HepG2 (cell line): ENCODE data around the gene C2orf76. TPM values are rescaled to one million over a fixed set of nuclear protein-coding genes. Genes with fewer than 3 reads are reported as not detected.

ENCODE experiments used
- ATAC-seq: fragments of 200-7000 bp; cut with Tn5 transposase; 3 replicates; pipeline ENCODE4 v1.9.1; 2020; ENCODE audit warnings: mild to moderate bottlenecking, moderate library complexity
- BruUV-seq: library from RNA; stranded (reverse); fragments of 400-500 nt; replicated peaks from 2 replicates; lab custom pipeline; 2021; lab: Mats Ljungman, UMichigan
- CTCF ChIA-PET: fragments of 300-600 bp; formaldehyde crosslinking; extraction: SDS; loops from one replicate; lab custom pipeline; 2021; ENCODE audit warnings: low total read pairs, inconsistent platforms, low intra/inter-chr PET ratio; lab: Yijun Ruan, JAX
- POLR2A ChIA-PET: fragments of 350-600 bp; sonication (Branson Sonifier 250); formaldehyde crosslinking; loops from one replicate; lab custom pipeline; 2020; ENCODE audit warnings: antibody characterized with exemption, inconsistent platforms; lab: Yijun Ruan, JAX
- DNase-seq: peaks from one replicate; pipeline ENCODE4 v3.0.0-alpha.2; 2015; ENCODE audit warnings: low spot score
- FAIRE-seq: peaks from 3 replicates; lab custom pipeline; 2011; peaks lifted over from hg19 to GRCh38; lab: Jason Lieb, UNC
- H2AFZ ChIP-seq: one replicate; pipeline ENCODE4 v1.6.1; 2011; ENCODE audit warnings: low read length, inconsistent platforms
- H3K27ac ChIP-seq: fragments of 300-600 bp; 3 replicates; pipeline ENCODE4 v1.8.0; 2011; ENCODE audit warnings: mixed run types, mild to moderate bottlenecking, mixed read lengths, low read length, inconsistent platforms; ENCODE audit not compliant: insufficient read depth; ENCODE audit errors: extremely low read length
- H3K27me3 ChIP-seq, 2 experiments: fragments of 200-600 bp in 1 of 2; 2 replicates in 1 of 2; 3 replicates in 1 of 2; pipeline versions ENCODE4 v1.6.0 to v1.8.0; 2011; ENCODE audit warnings: low read length in 2 of 2, mild to moderate bottlenecking in 2 of 2, moderate library complexity in 2 of 2, inconsistent platforms in 1 of 2; ENCODE audit not compliant: insufficient read depth in 2 of 2, control insufficient read depth in 1 of 2
- H3K36me3 ChIP-seq, 2 experiments: fragments of 200-600 bp in 1 of 2; replicated peaks in 1 of 2; 2 replicates in 1 of 2; 3 replicates in 1 of 2; pipeline versions ENCODE4 v1.5.1 to v1.8.0; 2011; ENCODE audit warnings: low read length in 2 of 2, inconsistent platforms in 1 of 2; ENCODE audit not compliant: insufficient read depth in 2 of 2, control insufficient read depth in 1 of 2
- H3K4me1 ChIP-seq: 2 replicates; pipeline ENCODE4 v1.5.1; 2012; ENCODE audit warnings: low read length, inconsistent platforms; ENCODE audit not compliant: insufficient read depth
- H3K4me2 ChIP-seq: 2 replicates; pipeline ENCODE4 v1.6.0; 2011; ENCODE audit warnings: low read depth, low read length, inconsistent platforms
- H3K4me3 ChIP-seq, 3 experiments: fragments of 200-600 bp in 1 of 3; sonication (generic), shearing (Covaris generic) in 1 of 3; replicated peaks in 1 of 3; 2 replicates each; pipeline ENCODE4 v1.5.1; 2011 to 2016; ENCODE audit warnings: low read length in 3 of 3, inconsistent platforms in 2 of 3, low read depth in 2 of 3, mild to moderate bottlenecking in 2 of 3, control low read depth in 1 of 3, mixed read lengths in 1 of 3; ENCODE audit not compliant: insufficient read depth in 1 of 3
- H3K79me2 ChIP-seq: one replicate; pipeline ENCODE4 v1.6.1; 2011; ENCODE audit warnings: low read length, inconsistent platforms; ENCODE audit not compliant: insufficient read depth
- H3K9ac ChIP-seq: 2 replicates; pipeline ENCODE4 v1.6.0; 2011; ENCODE audit warnings: mild to moderate bottlenecking, low read depth, low read length, inconsistent platforms; ENCODE audit not compliant: insufficient read depth
- H3K9me3 ChIP-seq: 2 replicates; pipeline ENCODE4 v1.5.1; 2012; ENCODE audit warnings: mild to moderate bottlenecking, low read length
- H4K20me1 ChIP-seq: 2 replicates; pipeline ENCODE4 v1.6.0; 2011; ENCODE audit warnings: inconsistent platforms, mild to moderate bottlenecking, low read length, moderate library complexity; ENCODE audit not compliant: insufficient read depth
- IRX3 ChIP-seq: sonication (generic); formaldehyde crosslinking; IDR thresholded peaks from 2 replicates; pipeline ENCODE4 v1.8.1; 2023; ENCODE audit warnings: mild to moderate bottlenecking, low read depth, missing genetic modification reagents, borderline replicate concordance
- PREB ChIP-seq: sonication (generic); formaldehyde crosslinking; IDR thresholded peaks from 2 replicates; pipeline ENCODE4 v1.4.0; 2020; ENCODE audit warnings: missing genetic modification reagents
- RERE ChIP-seq: IDR thresholded peaks from 2 replicates; pipeline ENCODE4 v1.6.1; 2016; ENCODE audit warnings: low read depth, missing genetic modification reagents, missing compliant biosample characterization
- SMYD3 ChIP-seq: sonication (generic); formaldehyde crosslinking; IDR thresholded peaks from 2 replicates; pipeline ENCODE4 v1.8.1; 2023; ENCODE audit warnings: mild to moderate bottlenecking, missing genetic modification reagents
- TBP ChIP-seq: sonication (generic); formaldehyde crosslinking; IDR thresholded peaks from 2 replicates; pipeline ENCODE4 v1.5.0; 2020; ENCODE audit warnings: missing genetic modification reagents
- ZBTB1 ChIP-seq: sonication (generic); formaldehyde crosslinking; IDR thresholded peaks from 2 replicates; pipeline ENCODE4 v1.4.0; 2020; ENCODE audit warnings: missing genetic modification reagents, borderline replicate concordance
- ZFP36 ChIP-seq: fragments of 150-350 bp; IDR thresholded peaks from 2 replicates; pipeline ENCODE4 v1.6.1; 2018; ENCODE audit warnings: borderline replicate concordance, low read length, low read depth; ENCODE audit not compliant: partially characterized antibody
- ZNF232 ChIP-seq: sonication (generic); formaldehyde crosslinking; IDR thresholded peaks from 2 replicates; pipeline ENCODE4 v1.4.0; 2020; ENCODE audit warnings: missing genetic modification reagents, borderline replicate concordance
- ZNF460 ChIP-seq: sonication (generic); formaldehyde crosslinking; IDR thresholded peaks from 2 replicates; pipeline ENCODE4 v1.5.1; 2020; ENCODE audit warnings: missing genetic modification reagents, mild to moderate bottlenecking, borderline replicate concordance
- ZNF713 ChIP-seq: sonication (generic); formaldehyde crosslinking; IDR thresholded peaks from 2 replicates; pipeline ENCODE4 v1.4.0; 2020; ENCODE audit warnings: mild to moderate bottlenecking, missing genetic modification reagents
- WGBS: methylation state at CpG from one replicate; pipeline ENCODE4 v1.1.6; 2017; ENCODE audit warnings: low lambda C conversion rate; 5-methylcytosine and 5-hydroxymethylcytosine counted together
- in situ Hi-C: cut with HindIII; loops from 2 replicates; pipeline ENCODE4 v1.10.0; 2017; ENCODE audit warnings: low pct_unique_long_range_greater_than_20kb; ENCODE audit not compliant: extremely low pct_ligation_motif_present
- intact Hi-C: fragments of 100-400 bp; cut with micrococcal nuclease; formaldehyde crosslinking; loops from one replicate; pipeline ENCODE4 v1.10.0; 2022; ENCODE audit not compliant: unreplicated experiment
- polyA plus RNA-seq, 8 experiments: library from polyadenylated mRNA; depleted of rRNA in 3 of 8; stranded (reverse) in 7 of 8; unstranded in 1 of 8; fragments of >200 nt; fragmentation: Illumina TruSeq in 4 of 8; extraction: Trizol in 4 of 8; gene quantifications; 2 replicates each; pipeline versions ENCODE4 v1.2.1 to v1.2.3, GENCODE V29; 2011 to 2016; ENCODE audit warnings: low read depth in 4 of 8, missing spikeins in 1 of 8, mixed read lengths in 1 of 8; ENCODE audit not compliant: insufficient read depth in 1 of 8
- total RNA-seq, 5 experiments: library from RNA; depleted of rRNA; stranded (reverse); fragments of >200 nt; fragmentation: Illumina TruSeq; extraction: Trizol; gene quantifications; 2 replicates each; pipeline ENCODE4 v1.2.3, GENCODE V29; 2016; ENCODE audit warnings: low read depth in 1 of 5
- TF ChIP-seq, protein P1 (sequence below), 2 experiments: sonication (generic) in 1 of 2; formaldehyde crosslinking in 1 of 2; IDR thresholded peaks; 2 replicates each; pipeline versions ENCODE4 v1.4.0 to v1.6.1; 2016 to 2020; ENCODE audit warnings: borderline replicate concordance in 1 of 2, low read depth in 1 of 2, mild to moderate bottlenecking in 1 of 2, missing genetic modification reagents in 1 of 2
- TF ChIP-seq, protein P2 (sequence below): sonication (generic); formaldehyde crosslinking; IDR thresholded peaks from 2 replicates; pipeline ENCODE4 v1.8.1; 2023; ENCODE audit warnings: mild to moderate bottlenecking, moderate library complexity, missing genetic modification reagents

The C2orf76 gene
- total and polyA plus RNA-seq, 2 of the 13 experiments (the other 11 are each of a cell fraction or from before 2014, with no cell fraction given), result 7.7 to 8.5 TPM

- H3K27ac ChIP-seq, result no peak overlapping the region
- FAIRE-seq, result no peak
- DNase-seq, result no peak
- no peak for TF ChIP-seq TBP (CRISPR knock-in tag)
- TF ChIP-seq PREB, result no peak
- no peak for TF ChIP-seq ZNF232 (CRISPR knock-in tag)
- TF ChIP-seq, protein P1, sequence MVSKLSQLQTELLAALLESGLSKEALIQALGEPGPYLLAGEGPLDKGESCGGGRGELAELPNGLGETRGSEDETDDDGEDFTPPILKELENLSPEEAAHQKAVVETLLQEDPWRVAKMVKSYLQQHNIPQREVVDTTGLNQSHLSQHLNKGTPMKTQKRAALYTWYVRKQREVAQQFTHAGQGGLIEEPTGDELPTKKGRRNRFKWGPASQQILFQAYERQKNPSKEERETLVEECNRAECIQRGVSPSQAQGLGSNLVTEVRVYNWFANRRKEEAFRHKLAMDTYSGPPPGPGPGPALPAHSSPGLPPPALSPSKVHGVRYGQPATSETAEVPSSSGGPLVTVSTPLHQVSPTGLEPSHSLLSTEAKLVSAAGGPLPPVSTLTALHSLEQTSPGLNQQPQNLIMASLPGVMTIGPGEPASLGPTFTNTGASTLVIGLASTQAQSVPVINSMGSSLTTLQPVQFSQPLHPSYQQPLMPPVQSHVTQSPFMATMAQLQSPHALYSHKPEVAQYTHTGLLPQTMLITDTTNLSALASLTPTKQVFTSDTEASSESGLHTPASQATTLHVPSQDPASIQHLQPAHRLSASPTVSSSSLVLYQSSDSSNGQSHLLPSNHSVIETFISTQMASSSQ (IDR thresholded peaks at IDR 0.05; ENCODE audit: low read depth), result no peak
- TF ChIP-seq, protein P1 (CRISPR knock-in tag; IDR thresholded peaks at IDR 0.05; ENCODE audit: borderline replicate concordance), result no peak
- TF ChIP-seq, protein P2, sequence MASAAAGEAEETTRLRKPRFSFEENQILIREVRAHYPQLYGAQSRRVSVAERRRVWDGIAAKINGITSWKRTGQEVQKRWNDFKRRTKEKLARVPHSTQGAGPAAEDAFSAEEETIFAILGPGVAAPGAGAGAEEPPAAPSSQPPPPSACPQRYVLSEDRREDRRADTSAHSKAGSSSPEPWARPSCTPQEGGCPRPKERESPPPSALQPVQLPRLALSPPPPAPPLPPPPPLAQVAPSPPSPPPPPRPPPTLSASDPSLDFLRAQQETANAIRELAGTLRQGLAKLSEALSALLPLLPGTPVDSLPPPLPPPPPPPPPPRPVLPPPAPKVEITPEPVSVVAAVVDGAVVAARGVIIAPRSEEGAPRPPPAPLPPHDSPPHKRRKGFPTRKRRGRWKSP (CRISPR knock-in tag), result no peak
- no peak for TF ChIP-seq RERE
- TF ChIP-seq ZNF460 (CRISPR knock-in tag), result no peak
- no peak for TF ChIP-seq ZNF713 (CRISPR knock-in tag)
- TF ChIP-seq ZFP36, result no peak
- TF ChIP-seq SMYD3 (CRISPR knock-in tag), result no peak
- TF ChIP-seq IRX3 (CRISPR knock-in tag), result no peak
- TF ChIP-seq ZBTB1 (CRISPR knock-in tag), result no peak
These were observed 35.5 kb upstream of the C2orf76 start for GRCh38 chr2:119402106-119402505.

More at GRCh38 chr2:119402106-119402505, 35.5 kb upstream of the C2orf76 start:
- POLR2A ChIA-PET, result no interaction called here
- BruUV-seq, result no TSS peak
- H3K4me1 ChIP-seq, result peaks cover 14% of the 10 kb centered on the region
- in situ Hi-C loops (no loop called here), intact Hi-C loops (no loop called here)
- peaks cover 0 to 23% of the 10 kb centered on the region in 2 experiments; a peak in 4 of 5 replicates for H3K27me3 ChIP-seq
- no peak for ATAC-seq
- no peak overlapping the region for H3K9ac ChIP-seq
- H4K20me1 ChIP-seq, result no peaks in the 10 kb centered on the region
- CTCF ChIA-PET, result no interaction called here
- no peak overlapping the region for H3K4me2 ChIP-seq
- H2AFZ ChIP-seq, result no peak overlapping the region
- H3K4me3 ChIP-seq, result no peak overlapping the region
- H3K79me2 ChIP-seq, result no peaks in the 10 kb centered on the region
- H3K36me3 ChIP-seq, result no peaks in the 10 kb centered on the region
- H3K9me3 ChIP-seq, result no peaks in the 10 kb centered on the region
- WGBS, result 81% methylated on average over 5 of the region's 5 CpGs
